SK-N-SH (cell line): ENCODE data around the gene TDP1.

Experiments used
- CTCF ChIP-seq: fragments of 200-600 bp; sonication (generic); IDR thresholded peaks from 2 replicates; pipeline ENCODE4 v1.6.1; 2017; ENCODE audit warnings: antibody characterized with exemption, mild to moderate bottlenecking, moderate library complexity
- FOSL2 ChIP-seq: IDR thresholded peaks from 2 replicates; pipeline ENCODE4 v1.4.0; 2012; ENCODE audit warnings: low read depth, mild to moderate bottlenecking, moderate library complexity, borderline replicate concordance
- GABPA ChIP-seq: IDR thresholded peaks from 2 replicates; pipeline ENCODE4 v1.4.0; 2012; ENCODE audit warnings: low read depth, mild to moderate bottlenecking
- NFIC ChIP-seq: IDR thresholded peaks from 2 replicates; pipeline ENCODE4 v1.4.0; 2012; ENCODE audit warnings: borderline replicate concordance
- RAD21 ChIP-seq: IDR thresholded peaks from 2 replicates; pipeline ENCODE4 v1.6.1; 2012; ENCODE audit warnings: mild to moderate bottlenecking, low read length
- SMC3 ChIP-seq: IDR thresholded peaks from 2 replicates; pipeline ENCODE4 v1.6.1; 2012; ENCODE audit warnings: low read depth, low read length, improper control_type of control experiment
- TAF1 ChIP-seq: IDR thresholded peaks from 2 replicates; pipeline ENCODE4 v1.6.1; 2012; ENCODE audit warnings: low read depth, mild to moderate bottlenecking, low read length, moderate library complexity, borderline replicate concordance
- TF ChIP-seq, protein P1 (sequence below): IDR thresholded peaks from 2 replicates; pipeline ENCODE4 v1.4.0; 2012; ENCODE audit warnings: low read depth
- TF ChIP-seq, protein P2 (sequence below): fragments of 150-350 bp; IDR thresholded peaks from 2 replicates; pipeline ENCODE4 v1.6.1; 2017; ENCODE audit warnings: antibody characterized with exemption, low read length, low read depth, borderline replicate concordance

DNA sequence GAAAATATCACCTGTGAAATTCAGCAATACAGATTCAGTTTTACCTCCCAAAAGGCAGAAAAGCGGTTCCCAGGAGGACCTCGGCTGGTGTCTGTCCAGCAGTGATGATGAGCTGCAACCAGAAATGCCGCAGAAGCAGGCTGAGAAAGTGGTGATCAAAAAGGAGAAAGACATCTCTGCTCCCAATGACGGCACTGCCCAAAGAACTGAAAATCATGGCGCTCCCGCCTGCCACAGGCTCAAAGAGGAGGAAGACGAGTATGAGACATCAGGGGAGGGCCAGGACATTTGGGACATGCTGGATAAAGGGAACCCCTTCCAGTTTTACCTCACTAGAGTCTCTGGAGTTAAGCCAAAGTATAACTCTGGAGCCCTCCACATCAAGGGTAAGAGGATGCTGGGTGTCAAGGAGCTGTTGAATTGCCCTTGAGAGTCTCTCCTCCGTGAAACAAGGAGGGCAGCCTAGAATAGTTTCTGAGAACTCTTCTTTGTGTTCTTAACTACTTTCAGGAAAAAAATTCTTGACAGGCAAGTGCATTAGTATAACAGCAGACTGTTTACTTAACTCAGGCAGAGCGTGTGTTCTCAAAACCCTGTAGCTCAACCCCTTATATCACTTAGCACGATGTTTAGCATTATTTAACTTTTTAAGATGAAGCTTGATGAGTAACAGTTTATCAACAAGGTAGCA, 7.7 kb downstream of the TDP1 start:
- no peak for TF ChIP-seq SMC3
- no peak for TF ChIP-seq RAD21
- TF ChIP-seq, protein P1, sequence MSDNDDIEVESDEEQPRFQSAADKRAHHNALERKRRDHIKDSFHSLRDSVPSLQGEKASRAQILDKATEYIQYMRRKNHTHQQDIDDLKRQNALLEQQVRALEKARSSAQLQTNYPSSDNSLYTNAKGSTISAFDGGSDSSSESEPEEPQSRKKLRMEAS = no peak
- TF ChIP-seq, protein P2, sequence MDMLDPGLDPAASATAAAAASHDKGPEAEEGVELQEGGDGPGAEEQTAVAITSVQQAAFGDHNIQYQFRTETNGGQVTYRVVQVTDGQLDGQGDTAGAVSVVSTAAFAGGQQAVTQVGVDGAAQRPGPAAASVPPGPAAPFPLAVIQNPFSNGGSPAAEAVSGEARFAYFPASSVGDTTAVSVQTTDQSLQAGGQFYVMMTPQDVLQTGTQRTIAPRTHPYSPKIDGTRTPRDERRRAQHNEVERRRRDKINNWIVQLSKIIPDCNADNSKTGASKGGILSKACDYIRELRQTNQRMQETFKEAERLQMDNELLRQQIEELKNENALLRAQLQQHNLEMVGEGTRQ = no peak
- no peak for TF ChIP-seq GABPA
- TF ChIP-seq NFIC = no peak
- no peak for TF ChIP-seq FOSL2
- no peak for TF ChIP-seq CTCF
- no peak for TF ChIP-seq TAF1
